ENCODE measurements around the gene CAPRIN2. TPM values are rescaled to one million over a fixed set of nuclear protein-coding genes. Genes with fewer than 3 reads are reported as not detected.

The CAPRIN2 gene
- total RNA-seq, 1 experiment from 2014 or later: 123 TPM

DNA sequence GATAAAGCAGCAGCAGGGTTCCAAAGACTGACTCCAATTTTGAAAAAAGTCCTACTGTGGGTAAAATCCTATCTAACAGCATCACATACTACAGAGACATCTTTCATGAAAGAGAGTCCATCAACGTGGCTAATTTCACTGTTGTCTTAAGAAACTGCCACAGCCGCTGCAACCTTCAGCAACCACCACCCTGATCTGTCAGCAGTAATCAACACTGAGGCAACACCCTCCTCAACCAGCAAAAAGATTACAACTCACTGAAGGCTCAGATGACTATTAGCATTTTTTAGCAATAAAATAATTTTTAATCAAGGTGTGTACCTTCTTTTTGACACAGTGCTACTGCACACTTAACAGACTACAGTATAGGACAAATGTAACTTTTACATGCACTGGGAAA, 6.6 kb downstream of the CAPRIN2 start:
- Histone ChIP-seq H3K27me3 (ENCODE audit: insufficient read depth, low read length) (no peaks in the 10 kb centered on the region), H2AFZ (ENCODE audit: low read length) (no peak overlapping the region), H3T11ph (ENCODE audit: low read length) (no peak overlapping the region), H3K9ac (ENCODE audit: extremely low read depth, insufficient read length, low read length) (no peak overlapping the region), H3K23ac (ENCODE audit: insufficient read length, low read depth, low read length) (no peak overlapping the region), H3K56ac (ENCODE audit: insufficient read length, low read depth, low read length) (no peak overlapping the region), H3K4me2 (ENCODE audit: insufficient read depth, insufficient read length, low read length) (no peak overlapping the region), H3K27ac (ENCODE audit: insufficient read length, low read depth, low read length) (no peak overlapping the region), H4K20me1 (ENCODE audit: control insufficient read depth, insufficient read depth, insufficient read length) (no peaks in the 10 kb centered on the region), H2BK120ac (ENCODE audit: low read depth, low read length, poor library complexity, severe bottlenecking) (no peak overlapping the region), H3K4ac (ENCODE audit: low read depth, low read length) (no peak overlapping the region), H2BK12ac (ENCODE audit: insufficient read length, low read depth, low read length) (no peak overlapping the region), H2BK20ac (ENCODE audit: low read depth, low read length, poor library complexity, severe bottlenecking) (no peak overlapping the region), H4K8ac (replicated peaks; ENCODE audit: insufficient read length, low read depth, low read length) (no peak overlapping the region), H3K79me2 (ENCODE audit: insufficient read depth, low read length) (peaks cover 26% of the 10 kb centered on the region; the same call in 1 of the 2 replicates), H3K14ac (ENCODE audit: insufficient read depth, low read length) (no peak overlapping the region), H3K4me1 (ENCODE audit: insufficient read depth, low read length) (peaks cover 4% of the 10 kb centered on the region), H3K18ac (ENCODE audit: insufficient read length, low read depth, low read length) (no peak overlapping the region), H2BK15ac (ENCODE audit: low read depth, low read length) (no peak overlapping the region), H3K9me3 (ENCODE audit: control insufficient read depth, low read depth, low read length) (no peaks in the 10 kb centered on the region), H3K79me1 (ENCODE audit: insufficient read depth, low read depth, low read length, poor library complexity, severe bottlenecking) (peaks cover 4% of the 10 kb centered on the region), H4K5ac (ENCODE audit: insufficient read length, low read depth, low read length) (no peak overlapping the region), H2BK5ac (ENCODE audit: insufficient read length, low read length) (no peak overlapping the region), H4K91ac (ENCODE audit: insufficient read length, low read depth, low read length) (no peak overlapping the region), H3K23me2 (ENCODE audit: insufficient read length, low read depth, low read length, poor library complexity, severe bottlenecking) (no peaks in the 10 kb centered on the region), H2AK5ac (ENCODE audit: insufficient read length, low read length) (no peak overlapping the region)
- Mint-ChIP-seq H3K4me1 (peaks cover 14 to 54% of the 10 kb centered on the region in 2 experiments), H3K36me3 (ENCODE audit: insufficient read depth in 1 of 3, low read depth in 3 of 3) (peaks cover 32 to 65% (median 33%) of the 10 kb centered on the region in 3 experiments), H3K27ac (no peak overlapping the region), H3K27me3 (ENCODE audit: low read depth) (no peaks in the 10 kb centered on the region), H3K9me3 (peaks cover 0 to 3% of the 10 kb centered on the region in 2 experiments; a peak in 3 of 5 replicates), H3K4me3 (no peak overlapping the region)
- no CpG with 5 or more reads among the region's 2 CpGs for WGBS (ENCODE audit: extremely low coverage, insufficient read length, low lambda C conversion rate)
- TF ChIP-seq, protein P1, sequence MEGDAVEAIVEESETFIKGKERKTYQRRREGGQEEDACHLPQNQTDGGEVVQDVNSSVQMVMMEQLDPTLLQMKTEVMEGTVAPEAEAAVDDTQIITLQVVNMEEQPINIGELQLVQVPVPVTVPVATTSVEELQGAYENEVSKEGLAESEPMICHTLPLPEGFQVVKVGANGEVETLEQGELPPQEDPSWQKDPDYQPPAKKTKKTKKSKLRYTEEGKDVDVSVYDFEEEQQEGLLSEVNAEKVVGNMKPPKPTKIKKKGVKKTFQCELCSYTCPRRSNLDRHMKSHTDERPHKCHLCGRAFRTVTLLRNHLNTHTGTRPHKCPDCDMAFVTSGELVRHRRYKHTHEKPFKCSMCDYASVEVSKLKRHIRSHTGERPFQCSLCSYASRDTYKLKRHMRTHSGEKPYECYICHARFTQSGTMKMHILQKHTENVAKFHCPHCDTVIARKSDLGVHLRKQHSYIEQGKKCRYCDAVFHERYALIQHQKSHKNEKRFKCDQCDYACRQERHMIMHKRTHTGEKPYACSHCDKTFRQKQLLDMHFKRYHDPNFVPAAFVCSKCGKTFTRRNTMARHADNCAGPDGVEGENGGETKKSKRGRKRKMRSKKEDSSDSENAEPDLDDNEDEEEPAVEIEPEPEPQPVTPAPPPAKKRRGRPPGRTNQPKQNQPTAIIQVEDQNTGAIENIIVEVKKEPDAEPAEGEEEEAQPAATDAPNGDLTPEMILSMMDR (conservative IDR thresholded peaks at IDR 0.05): no peak
- DNase-seq: no peak

Measured in H9 (cell line).